Measurements from ENCODE around the gene POLE. TPM values are rescaled to one million over a fixed set of nuclear protein-coding genes. Genes with fewer than 3 reads are reported as not detected.

Gene POLE, protein sequence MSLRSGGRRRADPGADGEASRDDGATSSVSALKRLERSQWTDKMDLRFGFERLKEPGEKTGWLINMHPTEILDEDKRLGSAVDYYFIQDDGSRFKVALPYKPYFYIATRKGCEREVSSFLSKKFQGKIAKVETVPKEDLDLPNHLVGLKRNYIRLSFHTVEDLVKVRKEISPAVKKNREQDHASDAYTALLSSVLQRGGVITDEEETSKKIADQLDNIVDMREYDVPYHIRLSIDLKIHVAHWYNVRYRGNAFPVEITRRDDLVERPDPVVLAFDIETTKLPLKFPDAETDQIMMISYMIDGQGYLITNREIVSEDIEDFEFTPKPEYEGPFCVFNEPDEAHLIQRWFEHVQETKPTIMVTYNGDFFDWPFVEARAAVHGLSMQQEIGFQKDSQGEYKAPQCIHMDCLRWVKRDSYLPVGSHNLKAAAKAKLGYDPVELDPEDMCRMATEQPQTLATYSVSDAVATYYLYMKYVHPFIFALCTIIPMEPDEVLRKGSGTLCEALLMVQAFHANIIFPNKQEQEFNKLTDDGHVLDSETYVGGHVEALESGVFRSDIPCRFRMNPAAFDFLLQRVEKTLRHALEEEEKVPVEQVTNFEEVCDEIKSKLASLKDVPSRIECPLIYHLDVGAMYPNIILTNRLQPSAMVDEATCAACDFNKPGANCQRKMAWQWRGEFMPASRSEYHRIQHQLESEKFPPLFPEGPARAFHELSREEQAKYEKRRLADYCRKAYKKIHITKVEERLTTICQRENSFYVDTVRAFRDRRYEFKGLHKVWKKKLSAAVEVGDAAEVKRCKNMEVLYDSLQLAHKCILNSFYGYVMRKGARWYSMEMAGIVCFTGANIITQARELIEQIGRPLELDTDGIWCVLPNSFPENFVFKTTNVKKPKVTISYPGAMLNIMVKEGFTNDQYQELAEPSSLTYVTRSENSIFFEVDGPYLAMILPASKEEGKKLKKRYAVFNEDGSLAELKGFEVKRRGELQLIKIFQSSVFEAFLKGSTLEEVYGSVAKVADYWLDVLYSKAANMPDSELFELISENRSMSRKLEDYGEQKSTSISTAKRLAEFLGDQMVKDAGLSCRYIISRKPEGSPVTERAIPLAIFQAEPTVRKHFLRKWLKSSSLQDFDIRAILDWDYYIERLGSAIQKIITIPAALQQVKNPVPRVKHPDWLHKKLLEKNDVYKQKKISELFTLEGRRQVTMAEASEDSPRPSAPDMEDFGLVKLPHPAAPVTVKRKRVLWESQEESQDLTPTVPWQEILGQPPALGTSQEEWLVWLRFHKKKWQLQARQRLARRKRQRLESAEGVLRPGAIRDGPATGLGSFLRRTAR (N-terminal part only)
- total RNA-seq: 10 to 100 TPM; 28.2 to 98.5 (median 30.0) TPM

DNA sequence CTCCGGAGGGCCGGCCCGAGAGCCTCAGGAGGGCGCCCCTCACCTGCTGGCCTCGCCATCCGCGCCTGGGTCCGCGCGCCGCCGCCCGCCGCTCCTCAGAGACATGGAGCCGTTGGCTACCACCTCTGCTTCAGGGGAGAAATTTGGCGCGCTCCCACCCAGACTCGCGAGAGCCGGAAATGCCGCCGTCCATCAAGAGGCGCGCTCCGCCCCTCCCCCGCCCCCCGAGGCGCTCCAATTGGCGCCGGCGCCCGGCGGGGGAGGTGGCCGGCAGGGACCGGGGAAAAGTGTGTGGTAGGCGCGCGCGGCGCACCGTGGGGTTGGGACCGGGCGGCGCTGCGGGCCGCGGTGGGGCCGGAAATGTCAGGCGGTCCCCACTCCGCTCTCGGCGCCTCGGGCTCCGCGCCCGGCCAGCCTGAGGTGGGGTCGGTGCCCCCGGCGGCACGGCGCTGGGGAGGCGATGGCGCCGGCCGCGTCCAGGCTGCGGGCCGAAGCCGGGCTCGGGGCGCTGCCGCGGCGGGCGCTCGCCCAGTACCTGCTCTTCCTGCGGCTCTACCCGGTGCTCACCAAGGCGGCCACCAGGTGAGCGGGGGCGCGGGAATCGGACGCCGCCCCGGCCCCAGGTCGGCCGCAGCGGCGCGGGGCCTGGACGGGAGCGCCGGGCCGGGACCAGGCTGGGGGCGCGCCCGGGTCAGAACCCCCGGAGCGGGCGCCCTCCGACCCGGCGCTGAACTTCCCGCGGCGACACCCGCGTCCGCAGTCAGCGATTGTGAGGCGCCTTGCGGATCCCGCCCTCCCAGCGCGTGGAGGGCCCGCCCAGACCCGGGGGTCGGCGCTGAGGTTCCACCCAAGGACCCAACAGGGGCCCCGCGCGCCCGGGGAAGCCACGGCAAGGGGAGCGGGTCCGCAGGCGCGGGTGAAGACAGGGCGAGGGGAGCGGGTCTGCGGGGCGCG is at the start of gene POLE, which contains the start of gene PXMP2:
TSS of gene POLE (minus strand) at position 132 of the 954 bp plus-strand sequence. CDS start at position 105, 27 bp downstream.
TSS of gene PXMP2 (plus strand) at position 377 of the 954 bp plus-strand sequence. CDS start at position 461, 84 bp downstream.
- TF ChIP-seq, protein P1, sequence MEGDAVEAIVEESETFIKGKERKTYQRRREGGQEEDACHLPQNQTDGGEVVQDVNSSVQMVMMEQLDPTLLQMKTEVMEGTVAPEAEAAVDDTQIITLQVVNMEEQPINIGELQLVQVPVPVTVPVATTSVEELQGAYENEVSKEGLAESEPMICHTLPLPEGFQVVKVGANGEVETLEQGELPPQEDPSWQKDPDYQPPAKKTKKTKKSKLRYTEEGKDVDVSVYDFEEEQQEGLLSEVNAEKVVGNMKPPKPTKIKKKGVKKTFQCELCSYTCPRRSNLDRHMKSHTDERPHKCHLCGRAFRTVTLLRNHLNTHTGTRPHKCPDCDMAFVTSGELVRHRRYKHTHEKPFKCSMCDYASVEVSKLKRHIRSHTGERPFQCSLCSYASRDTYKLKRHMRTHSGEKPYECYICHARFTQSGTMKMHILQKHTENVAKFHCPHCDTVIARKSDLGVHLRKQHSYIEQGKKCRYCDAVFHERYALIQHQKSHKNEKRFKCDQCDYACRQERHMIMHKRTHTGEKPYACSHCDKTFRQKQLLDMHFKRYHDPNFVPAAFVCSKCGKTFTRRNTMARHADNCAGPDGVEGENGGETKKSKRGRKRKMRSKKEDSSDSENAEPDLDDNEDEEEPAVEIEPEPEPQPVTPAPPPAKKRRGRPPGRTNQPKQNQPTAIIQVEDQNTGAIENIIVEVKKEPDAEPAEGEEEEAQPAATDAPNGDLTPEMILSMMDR (IDR thresholded peaks at IDR 0.05; ENCODE audit: low read depth): no peak

DNA sequence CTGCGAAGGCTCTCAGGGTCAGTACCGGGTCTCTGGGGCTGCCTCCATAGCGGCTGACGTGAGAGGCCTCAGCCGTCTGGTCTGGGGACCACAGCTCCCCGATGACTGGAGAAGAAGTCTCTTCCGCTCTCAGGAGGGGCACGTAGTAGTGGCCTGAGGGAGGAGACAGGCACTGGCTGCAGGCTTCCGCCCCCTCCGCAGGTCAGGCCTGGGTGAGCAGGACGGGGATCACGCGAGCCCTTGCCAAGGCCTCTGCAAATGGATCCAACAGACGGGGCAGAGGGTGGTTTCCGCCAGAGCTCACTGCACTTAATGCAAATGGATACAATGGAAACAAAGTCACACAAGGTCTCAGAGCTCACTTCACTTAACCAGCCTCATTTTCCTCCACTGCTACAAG is 49.8 kb upstream of the POLE start:
- TF ChIP-seq, protein P1 (IDR thresholded peaks at IDR 0.05; ENCODE audit: low read depth): no peak

DNA sequence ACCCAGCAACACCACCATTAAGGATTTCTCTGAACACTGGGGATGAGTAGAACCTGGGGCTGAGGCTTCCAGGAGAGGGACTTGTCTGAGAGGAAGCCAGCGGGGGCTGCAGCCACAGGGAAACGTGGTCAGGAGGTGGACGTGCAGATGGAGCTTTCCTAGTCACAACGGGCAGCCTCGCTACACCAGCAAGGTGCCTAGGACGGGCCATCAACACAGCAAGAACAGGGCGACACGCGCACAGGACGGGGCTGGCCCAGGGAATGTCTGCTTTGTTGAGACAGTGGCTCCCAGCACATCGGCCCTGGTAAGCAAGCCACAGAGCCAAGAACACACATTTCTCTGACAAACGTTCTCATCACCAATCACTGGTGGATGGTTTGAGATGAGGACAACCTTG is 49.2 kb upstream of the POLE start:
- TF ChIP-seq, protein P1 (IDR thresholded peaks at IDR 0.05; ENCODE audit: low read depth): no peak

DNA sequence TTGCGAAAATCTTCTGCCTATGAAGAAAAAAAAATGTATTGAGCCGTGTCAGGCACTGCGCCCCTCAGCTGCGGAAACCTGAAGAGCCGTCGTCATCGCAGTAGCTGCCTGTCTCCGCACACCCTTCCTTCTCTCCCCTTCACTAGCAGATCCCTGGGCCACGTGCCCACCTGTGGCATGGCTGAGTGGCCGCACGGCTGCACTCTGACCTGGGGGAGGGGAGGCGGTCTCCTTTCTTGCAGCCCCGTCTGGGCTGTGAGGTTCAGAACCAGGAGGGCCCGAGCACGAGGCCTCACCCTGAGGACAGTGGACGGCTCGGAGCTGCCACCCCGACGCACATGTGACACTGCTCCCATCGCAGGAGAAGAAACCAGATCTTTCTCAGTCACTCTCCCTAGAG is 48.4 kb upstream of the POLE start:
- TF ChIP-seq, protein P1 (IDR thresholded peaks at IDR 0.05; ENCODE audit: low read depth): no peak

DNA sequence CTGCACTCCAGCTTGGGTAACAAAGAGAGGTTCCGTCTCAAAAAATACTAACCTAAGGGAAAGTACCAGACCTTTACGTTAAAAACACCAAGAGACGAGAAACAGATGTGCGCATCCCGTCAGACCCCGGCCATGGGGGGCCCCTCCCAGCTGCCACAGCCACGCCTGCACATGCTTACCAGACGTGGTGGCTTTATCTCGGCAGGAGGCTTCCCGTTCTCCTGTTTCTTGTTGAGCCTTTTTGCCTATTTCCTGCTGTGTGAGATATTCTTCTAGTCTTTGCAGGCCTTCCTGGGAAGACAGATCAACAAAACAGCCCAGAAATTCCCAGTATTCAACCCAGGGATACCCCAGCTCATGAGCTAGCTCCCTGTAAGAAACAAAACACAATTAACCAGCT is 47.1 kb upstream of the POLE start:
- TF ChIP-seq, protein P1 (IDR thresholded peaks at IDR 0.05; ENCODE audit: low read depth): no peak

DNA sequence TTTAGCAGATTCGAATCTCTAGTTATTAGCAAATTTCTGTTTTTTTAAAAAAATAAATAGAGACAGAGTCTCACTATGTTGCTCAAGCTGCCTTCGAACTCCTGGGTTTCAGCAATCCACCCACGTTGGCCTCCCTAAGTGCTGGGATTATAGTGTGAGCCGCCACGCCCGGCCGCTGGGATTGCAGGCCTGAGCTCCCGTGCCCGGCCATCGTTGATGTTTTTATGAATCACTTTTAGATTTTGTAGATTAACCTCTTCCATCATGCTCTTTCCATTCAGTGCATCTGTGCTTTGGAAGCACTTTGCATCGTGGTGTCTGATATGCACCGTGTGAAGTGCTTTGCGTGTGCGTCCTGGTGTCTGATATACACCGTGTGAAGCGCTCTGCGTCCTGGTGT is 44.4 kb upstream of the POLE start:
- TF ChIP-seq, protein P1 (IDR thresholded peaks at IDR 0.05; ENCODE audit: low read depth): no peak

All from subcutaneous adipose tissue (tissue), 4 donors.